ENCODE results near the gene MINAR2.
A peak's percentile ranks its signal among the peaks of the same experiment; 100 is the strongest.

The MINAR2 gene

DNA sequence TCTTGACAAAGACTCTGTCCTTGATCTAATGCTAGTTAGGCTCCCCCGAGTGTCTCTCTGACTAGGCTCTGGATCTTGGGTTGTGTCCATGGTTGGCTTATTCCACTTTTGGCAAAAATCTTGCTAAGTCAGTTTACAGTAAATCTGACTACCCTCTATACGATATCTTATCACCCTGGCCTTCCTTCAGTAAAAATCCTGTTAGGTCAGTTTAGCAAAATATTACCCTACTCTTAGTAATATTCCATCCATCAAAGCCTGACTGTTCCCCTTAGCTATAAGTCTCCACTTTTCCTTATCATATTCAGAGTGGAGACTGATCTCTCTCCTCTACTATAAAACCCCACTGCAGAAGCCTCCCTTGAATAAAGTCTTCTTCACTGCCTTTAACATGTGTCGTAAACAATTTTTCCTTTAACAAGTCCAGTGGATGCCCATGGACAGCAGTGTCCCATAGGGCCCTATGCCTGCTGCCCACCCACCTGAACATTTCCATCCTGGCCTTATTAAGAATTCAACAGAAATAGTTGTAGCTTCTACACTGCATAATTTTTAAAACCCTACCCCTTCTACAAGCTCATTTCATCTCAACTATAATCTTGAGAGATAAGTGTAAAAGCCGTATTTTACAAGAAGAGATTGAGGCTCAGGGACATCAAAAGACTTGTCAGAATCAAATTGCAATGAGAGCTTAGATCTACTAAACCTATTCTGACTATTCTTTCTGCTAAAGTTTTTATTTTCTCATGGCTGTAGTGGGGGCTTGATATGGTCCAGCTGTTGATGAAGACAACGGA is 22.3 kb downstream of the MINAR2 start:
- no peak for DNase-seq (ENCODE audit: low read depth)
- TF ChIP-seq, protein P1, sequence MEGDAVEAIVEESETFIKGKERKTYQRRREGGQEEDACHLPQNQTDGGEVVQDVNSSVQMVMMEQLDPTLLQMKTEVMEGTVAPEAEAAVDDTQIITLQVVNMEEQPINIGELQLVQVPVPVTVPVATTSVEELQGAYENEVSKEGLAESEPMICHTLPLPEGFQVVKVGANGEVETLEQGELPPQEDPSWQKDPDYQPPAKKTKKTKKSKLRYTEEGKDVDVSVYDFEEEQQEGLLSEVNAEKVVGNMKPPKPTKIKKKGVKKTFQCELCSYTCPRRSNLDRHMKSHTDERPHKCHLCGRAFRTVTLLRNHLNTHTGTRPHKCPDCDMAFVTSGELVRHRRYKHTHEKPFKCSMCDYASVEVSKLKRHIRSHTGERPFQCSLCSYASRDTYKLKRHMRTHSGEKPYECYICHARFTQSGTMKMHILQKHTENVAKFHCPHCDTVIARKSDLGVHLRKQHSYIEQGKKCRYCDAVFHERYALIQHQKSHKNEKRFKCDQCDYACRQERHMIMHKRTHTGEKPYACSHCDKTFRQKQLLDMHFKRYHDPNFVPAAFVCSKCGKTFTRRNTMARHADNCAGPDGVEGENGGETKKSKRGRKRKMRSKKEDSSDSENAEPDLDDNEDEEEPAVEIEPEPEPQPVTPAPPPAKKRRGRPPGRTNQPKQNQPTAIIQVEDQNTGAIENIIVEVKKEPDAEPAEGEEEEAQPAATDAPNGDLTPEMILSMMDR (IDR thresholded peaks at IDR 0.05; ENCODE audit: low read depth, low read length, missing control alignments): no peak
- in situ Hi-C loops (cut with HindIII; ENCODE audit: low sequenced_read_pairs): no loop called here
- no peak overlapping the region for H3K4me3 ChIP-seq (ENCODE audit: low read depth, low read length)

DNA sequence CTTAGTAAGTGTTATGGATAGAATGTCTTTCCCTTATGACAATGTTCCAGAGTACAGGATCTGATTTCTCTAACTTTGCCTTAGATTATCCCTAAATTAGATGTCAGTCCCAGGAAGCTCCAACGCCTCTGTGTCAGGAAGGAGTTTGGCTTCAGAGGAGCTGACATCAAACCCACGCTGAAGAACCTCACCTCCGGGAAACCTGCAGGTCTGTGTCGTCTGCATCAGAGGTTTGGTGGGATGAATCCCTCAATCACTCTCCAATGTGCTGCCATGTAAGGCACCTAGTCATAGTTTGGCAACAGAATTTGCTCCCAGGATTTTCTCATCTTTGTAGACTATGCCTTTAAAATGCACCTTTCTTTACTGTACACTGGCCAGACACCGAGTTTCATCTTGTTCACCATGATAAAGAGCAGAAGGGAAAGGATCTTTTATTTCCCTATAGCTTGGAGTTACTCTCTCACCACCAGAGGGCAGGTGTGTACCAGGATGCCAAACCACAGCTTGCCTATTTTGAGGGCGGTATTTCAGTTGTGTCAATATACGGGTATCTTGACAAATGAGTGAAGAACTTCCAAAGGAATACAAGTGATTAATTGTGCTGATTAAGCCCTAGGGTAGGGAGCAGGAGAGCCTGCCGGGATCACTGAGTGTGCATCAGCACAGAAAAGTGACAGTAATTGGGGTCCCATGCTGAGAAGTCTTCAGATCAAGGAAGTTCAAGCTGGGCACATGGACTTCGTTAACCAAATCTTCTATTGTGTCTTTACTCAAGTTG is 23.4 kb downstream of the MINAR2 start:
- peak; percentile 26 for DNase-seq (ENCODE audit: low read depth)
- in situ Hi-C loops (cut with HindIII; ENCODE audit: low sequenced_read_pairs): no loop called here
- TF ChIP-seq, protein P1 (IDR thresholded peaks at IDR 0.05; ENCODE audit: low read depth, low read length, missing control alignments): peak; percentile 87
- H3K4me3 ChIP-seq (ENCODE audit: low read depth, low read length): no peak overlapping the region

DNA sequence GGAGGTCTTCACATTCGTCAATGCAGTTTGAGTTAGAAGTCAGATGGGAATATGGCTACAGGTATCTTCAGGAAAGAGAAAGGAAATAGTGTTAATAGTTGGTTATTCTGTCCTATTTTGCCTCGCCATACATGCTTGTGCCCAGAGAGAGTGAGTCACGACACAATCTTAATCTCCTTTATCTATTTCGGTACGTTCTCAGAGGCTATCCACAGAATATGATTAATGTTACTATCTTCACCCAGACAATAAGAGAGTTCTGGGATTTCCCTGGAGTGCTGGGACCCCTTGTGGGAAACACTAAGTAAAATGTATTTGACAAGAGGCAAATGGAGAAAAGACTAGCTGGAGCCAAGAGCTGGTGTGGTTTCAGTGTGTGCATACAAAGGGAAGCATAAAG is 25.5 kb downstream of the MINAR2 start:
- in situ Hi-C loops (cut with HindIII; ENCODE audit: low sequenced_read_pairs): no loop called here
- no peak overlapping the region for H3K4me3 ChIP-seq (ENCODE audit: low read depth, low read length)
- TF ChIP-seq, protein P1 (IDR thresholded peaks at IDR 0.05; ENCODE audit: low read depth, low read length, missing control alignments): no peak
- DNase-seq (ENCODE audit: low read depth): no peak

DNA sequence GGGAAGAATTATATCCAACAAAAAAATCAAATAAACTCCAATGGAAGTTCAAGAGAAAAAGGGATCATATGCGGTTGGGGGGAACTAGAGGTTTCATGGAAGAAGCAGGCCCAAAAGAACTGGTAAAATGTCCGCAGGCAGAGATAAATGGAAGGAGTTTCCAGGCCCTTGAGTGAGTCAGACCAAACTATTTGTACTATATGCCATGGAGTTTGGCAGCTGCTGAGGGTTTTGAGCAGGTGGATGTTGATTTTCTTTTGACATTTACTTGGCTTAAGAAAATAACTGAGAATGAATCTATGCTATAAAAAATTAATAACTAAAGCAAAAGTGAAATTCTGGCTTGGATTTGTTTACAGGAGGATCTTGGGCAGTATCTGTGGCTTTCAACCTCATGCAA is 33.7 kb downstream of the MINAR2 start:
- no peak overlapping the region for H3K4me3 ChIP-seq (ENCODE audit: low read depth, low read length)
- DNase-seq (ENCODE audit: low read depth): no peak
- TF ChIP-seq, protein P1 (IDR thresholded peaks at IDR 0.05; ENCODE audit: low read depth, low read length, missing control alignments): no peak
- in situ Hi-C loops (cut with HindIII; ENCODE audit: low sequenced_read_pairs): no loop called here

DNA sequence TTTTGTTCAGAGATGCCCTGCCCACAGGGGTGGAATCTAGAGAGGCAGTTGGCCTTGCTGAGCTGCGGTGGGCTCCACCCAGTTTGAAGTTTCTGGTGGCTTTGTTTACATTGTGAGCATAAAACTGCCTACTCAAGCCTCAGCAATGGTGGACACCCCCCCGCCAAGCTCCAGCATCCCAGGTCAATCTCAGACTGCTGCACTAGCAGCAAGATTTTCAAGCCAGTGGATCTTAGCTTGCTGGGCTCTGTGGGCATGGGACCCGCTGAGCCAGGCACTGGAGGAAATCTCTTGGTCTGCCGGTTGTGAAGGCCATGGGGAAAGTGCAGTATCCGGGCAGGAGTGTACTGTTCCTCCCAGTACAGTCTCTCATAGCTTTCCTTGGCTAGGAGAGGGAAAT is 55.5 kb downstream of the MINAR2 start:
- in situ Hi-C loops (cut with HindIII; ENCODE audit: low sequenced_read_pairs): no loop called here
- no peak for DNase-seq (ENCODE audit: low read depth)
- no peak overlapping the region for H3K4me3 ChIP-seq (ENCODE audit: low read depth, low read length)
- TF ChIP-seq, protein P1 (IDR thresholded peaks at IDR 0.05; ENCODE audit: low read depth, low read length, missing control alignments): no peak

DNA sequence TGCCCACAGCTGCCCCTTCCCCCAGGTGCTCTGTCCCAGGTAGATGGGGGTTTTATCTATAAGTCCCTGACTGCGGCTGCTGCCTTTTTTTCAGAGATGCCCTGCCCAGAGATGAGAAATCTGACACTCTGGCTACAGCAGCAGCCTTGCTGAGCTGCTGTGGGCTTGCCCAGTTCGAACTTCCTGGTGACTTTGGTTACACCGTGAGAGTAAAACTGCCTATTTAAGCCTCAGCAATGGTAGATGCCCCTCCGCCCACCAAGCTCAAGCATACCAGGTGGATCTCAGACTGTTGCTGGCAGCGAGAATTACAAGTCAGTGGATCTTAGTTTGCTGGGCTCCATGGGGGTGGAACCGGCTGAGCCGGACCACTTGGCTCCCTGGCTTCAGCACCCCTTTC is 56.8 kb downstream of the MINAR2 start:
- in situ Hi-C loops (cut with HindIII; ENCODE audit: low sequenced_read_pairs): no loop called here
- TF ChIP-seq, protein P1 (IDR thresholded peaks at IDR 0.05; ENCODE audit: low read depth, low read length, missing control alignments): no peak
- H3K4me3 ChIP-seq (ENCODE audit: low read depth, low read length): no peak overlapping the region
- no peak for DNase-seq (ENCODE audit: low read depth)

Data from astrocyte of the cerebellum (primary cell).